ENCODE results near the gene PPP2R2C.

- TF ChIP-seq CTCF (conservative IDR thresholded peaks at IDR 0.05; ENCODE audit: low read depth in 2 of 2): no peak
- no peak for TF ChIP-seq EZH2phosphoT487 (IDR thresholded peaks at IDR 0.05; ENCODE audit: unreplicated experiment)
- no peak for TF ChIP-seq POLR2AphosphoS5 (IDR thresholded peaks at IDR 0.05; ENCODE audit: low read depth)
These were observed 51.0 kb downstream of the PPP2R2C start for GRCh38 chr4:6421397-6421796.

All from GM23338 (cell line).